ENCODE data around the gene PLEKHA1. TPM values are rescaled to one million over a fixed set of nuclear protein-coding genes. Genes with fewer than 3 reads are reported as not detected.

The PLEKHA1 gene
- total RNA-seq, 4 donors from 2014 or later = 51.4 to 101 (median 62.1) TPM

DNA sequence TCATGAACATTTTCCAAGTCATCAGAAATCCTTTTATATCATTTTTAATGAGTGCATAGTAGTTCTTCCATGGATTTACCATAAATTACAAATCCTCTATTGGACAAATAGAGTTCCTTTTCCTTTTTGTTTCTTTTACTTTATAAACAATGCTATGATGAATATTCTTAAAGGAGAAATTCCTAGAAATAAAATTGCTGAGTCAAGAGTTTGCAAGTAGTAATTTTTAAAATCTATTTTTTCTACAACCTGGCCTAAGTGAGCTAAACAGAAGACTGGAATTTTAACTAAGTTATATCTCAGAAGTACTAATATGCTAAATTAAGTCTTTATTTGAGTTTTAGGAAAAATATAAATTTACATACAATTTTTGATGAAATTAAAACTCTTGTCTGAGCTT is 38.8 kb downstream of the PLEKHA1 start:
- DNase-seq (ENCODE audit: extremely low spot score) = no peak
- Histone ChIP-seq H3K4me1 (peaks cover 0 to 5% (median 0%) of the 10 kb centered on the region in 4 donors), H3K9me3 (no peaks in the 10 kb centered on the region), H3K36me3 (peaks cover 0 to 53% (median 29%) of the 10 kb centered on the region in 4 donors), H3K27ac (replicated peaks in 1 of 4) (no peak overlapping the region), H3K27me3 (no peaks in the 10 kb centered on the region), H3K4me3 (no peak overlapping the region)
- TF ChIP-seq EP300 (IDR thresholded peaks at IDR 0.05) (no peak), POLR2AphosphoS5 (IDR thresholded peaks at IDR 0.05) (no peak), POLR2A (IDR thresholded peaks at IDR 0.05; ENCODE audit: low read depth) (no peak)
- TF ChIP-seq, protein P1, sequence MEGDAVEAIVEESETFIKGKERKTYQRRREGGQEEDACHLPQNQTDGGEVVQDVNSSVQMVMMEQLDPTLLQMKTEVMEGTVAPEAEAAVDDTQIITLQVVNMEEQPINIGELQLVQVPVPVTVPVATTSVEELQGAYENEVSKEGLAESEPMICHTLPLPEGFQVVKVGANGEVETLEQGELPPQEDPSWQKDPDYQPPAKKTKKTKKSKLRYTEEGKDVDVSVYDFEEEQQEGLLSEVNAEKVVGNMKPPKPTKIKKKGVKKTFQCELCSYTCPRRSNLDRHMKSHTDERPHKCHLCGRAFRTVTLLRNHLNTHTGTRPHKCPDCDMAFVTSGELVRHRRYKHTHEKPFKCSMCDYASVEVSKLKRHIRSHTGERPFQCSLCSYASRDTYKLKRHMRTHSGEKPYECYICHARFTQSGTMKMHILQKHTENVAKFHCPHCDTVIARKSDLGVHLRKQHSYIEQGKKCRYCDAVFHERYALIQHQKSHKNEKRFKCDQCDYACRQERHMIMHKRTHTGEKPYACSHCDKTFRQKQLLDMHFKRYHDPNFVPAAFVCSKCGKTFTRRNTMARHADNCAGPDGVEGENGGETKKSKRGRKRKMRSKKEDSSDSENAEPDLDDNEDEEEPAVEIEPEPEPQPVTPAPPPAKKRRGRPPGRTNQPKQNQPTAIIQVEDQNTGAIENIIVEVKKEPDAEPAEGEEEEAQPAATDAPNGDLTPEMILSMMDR (IDR thresholded peaks at IDR 0.05) = no peak
- intact Hi-C loops (cut with DNase I) = no loop called here

DNA sequence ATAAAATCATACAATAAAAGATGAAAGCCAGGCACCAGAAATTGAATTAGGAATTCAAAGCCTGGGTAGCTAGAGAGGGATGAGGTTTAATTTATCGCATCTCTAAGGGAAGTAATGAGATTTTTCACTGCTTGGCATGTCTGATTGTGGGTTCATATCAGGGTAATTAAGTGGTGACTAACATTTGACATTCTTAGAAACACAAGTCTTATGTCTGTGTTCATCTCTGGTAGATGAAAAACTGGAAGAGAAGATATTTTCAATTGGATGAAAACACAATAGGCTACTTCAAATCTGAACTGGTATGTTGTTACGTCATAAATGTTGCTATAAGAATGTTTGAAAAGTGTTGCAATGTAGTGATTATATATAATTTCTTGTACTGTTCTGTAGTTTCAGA is 43.2 kb downstream of the PLEKHA1 start:
- H3K4me1 ChIP-seq = peaks cover 37 to 41% (median 39%) of the 10 kb centered on the region in 4 donors
- H3K27me3 ChIP-seq = no peaks in the 10 kb centered on the region
- H3K4me3 ChIP-seq = no peak overlapping the region
- peak overlapping the region in 2 of 4 donors; percentile 18 to 77 for H3K27ac ChIP-seq (replicated peaks in 1 of 4)
- intact Hi-C loops (cut with DNase I) = loop anchor here (5.0 kb wide), 1 partner anchor 35 kb away; no protein-coding TSS in a partner anchor
- no peaks in the 10 kb centered on the region for H3K9me3 ChIP-seq
- DNase-seq (ENCODE audit: extremely low spot score) = no peak
- WGBS = 87% methylated on average over 2 of the region's 2 CpGs
- peaks cover 0 to 55% (median 21%) of the 10 kb centered on the region in 4 donors for H3K36me3 ChIP-seq
- TF ChIP-seq, protein P1 (IDR thresholded peaks at IDR 0.05) = no peak
- no peak for TF ChIP-seq POLR2A (IDR thresholded peaks at IDR 0.05; ENCODE audit: low read depth)
- TF ChIP-seq EP300 (IDR thresholded peaks at IDR 0.05) = no peak
- TF ChIP-seq POLR2AphosphoS5 (IDR thresholded peaks at IDR 0.05) = no peak

DNA sequence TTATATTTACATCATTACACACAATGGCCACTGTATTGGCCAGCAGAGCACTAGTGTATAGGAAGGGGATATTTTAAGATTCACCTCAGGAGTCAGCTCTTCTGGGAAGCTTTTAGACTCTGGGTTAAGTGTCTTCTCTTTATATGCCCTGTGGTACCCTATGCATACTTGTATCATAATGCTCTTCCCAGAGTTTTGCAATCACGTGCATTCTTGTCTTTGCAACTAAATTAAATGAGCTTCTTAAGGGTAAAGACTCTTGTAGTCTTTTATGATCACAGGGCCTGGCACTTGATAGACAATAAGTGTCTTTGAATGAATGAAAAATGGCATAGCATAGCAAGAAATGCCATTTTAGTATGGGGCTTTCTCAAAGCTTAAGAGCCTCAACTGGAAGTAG is 44.5 kb downstream of the PLEKHA1 start:
- Histone ChIP-seq H3K27ac (replicated peaks in 1 of 4) (peak overlapping the region; percentile 57 to 77 (median 68)), H3K9me3 (no peaks in the 10 kb centered on the region), H3K4me3 (no peak overlapping the region), H3K36me3 (peaks cover 0 to 56% (median 20%) of the 10 kb centered on the region in 4 donors), H3K4me1 (peaks cover 37 to 52% (median 46%) of the 10 kb centered on the region in 4 donors), H3K27me3 (no peaks in the 10 kb centered on the region)
- intact Hi-C loops (cut with DNase I) = loop anchor here (5.0 kb wide), 1 partner anchor 37 kb away; no protein-coding TSS in a partner anchor
- TF ChIP-seq EP300 (IDR thresholded peaks at IDR 0.05) (no peak), POLR2AphosphoS5 (IDR thresholded peaks at IDR 0.05) (no peak), POLR2A (IDR thresholded peaks at IDR 0.05; ENCODE audit: low read depth) (no peak)
- TF ChIP-seq, protein P1 (IDR thresholded peaks at IDR 0.05) = no peak
- no peak for DNase-seq (ENCODE audit: extremely low spot score)
- 63% methylated on average over 1 of the region's 1 CpG for WGBS

DNA sequence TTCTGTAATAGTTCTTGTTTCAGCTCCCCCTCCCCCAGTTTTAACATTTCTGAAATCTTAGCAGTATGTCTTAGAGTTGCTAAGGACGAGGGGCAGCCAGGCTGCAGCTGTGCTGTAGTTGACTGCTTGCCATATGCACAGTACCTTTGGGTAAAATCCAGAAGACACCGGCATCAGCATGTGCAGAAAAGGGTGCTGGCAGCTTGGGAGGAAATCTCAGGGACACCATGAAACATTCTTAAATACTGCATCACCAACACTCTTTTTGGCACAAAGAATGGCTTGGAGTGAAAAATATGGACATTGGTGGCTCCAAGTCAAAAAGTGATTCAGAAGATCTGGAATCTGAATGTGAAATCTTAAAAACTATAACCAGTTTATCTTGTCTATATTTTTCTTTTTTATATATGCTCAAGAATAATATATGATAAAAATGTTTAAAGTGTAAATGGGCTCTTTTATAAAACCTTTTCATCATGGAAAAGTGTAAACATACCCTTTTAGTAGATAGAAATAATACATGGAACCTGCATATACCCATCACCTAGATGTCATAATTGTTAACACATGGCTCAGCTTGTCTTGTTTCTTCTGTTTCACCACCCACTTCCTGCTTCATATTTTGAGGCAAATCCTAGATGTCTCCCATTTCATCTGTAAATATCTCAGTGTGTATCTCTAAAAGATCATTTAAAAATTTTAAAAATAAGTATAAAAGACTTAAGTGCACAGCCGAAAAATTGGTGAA is 45.5 kb downstream of the PLEKHA1 start:
- H3K27ac ChIP-seq (replicated peaks in 1 of 4) = peak overlapping the region; percentile 70 to 79 (median 74)
- H3K36me3 ChIP-seq = peaks cover 0 to 57% (median 17%) of the 10 kb centered on the region in 4 donors
- TF ChIP-seq EP300 (IDR thresholded peaks at IDR 0.05) (no peak), POLR2A (IDR thresholded peaks at IDR 0.05; ENCODE audit: low read depth) (no peak), POLR2AphosphoS5 (IDR thresholded peaks at IDR 0.05) (peak; percentile 68 to 79)
- TF ChIP-seq, protein P1 (IDR thresholded peaks at IDR 0.05) = no peak
- intact Hi-C loops (cut with DNase I) = loop anchor here (5.0 kb wide), 1 partner anchor 38 kb away; no protein-coding TSS in a partner anchor
- H3K9me3 ChIP-seq = no peaks in the 10 kb centered on the region
- peaks cover 37 to 61% (median 52%) of the 10 kb centered on the region in 4 donors for H3K4me1 ChIP-seq
- WGBS = 40% methylated on average over 3 of the region's 3 CpGs
- no peaks in the 10 kb centered on the region for H3K27me3 ChIP-seq
- DNase-seq (ENCODE audit: extremely low spot score) = no peak
- H3K4me3 ChIP-seq = no peak overlapping the region
